Prostate gland (tissue), 2 donors: ENCODE data around the gene ITPRID1.

ENCODE experiments used
- POLR2A ChIP-seq: fragments of 450-650 bp; IDR thresholded peaks from one replicate; pipeline ENCODE4 v1.6.1; 2016; ENCODE audit warnings: antibody characterized with exemption, mild to moderate bottlenecking
- TF ChIP-seq, protein P1 (sequence below), 4 experiments: fragments of 200-600 bp in 2 of 4; fragments of 450-650 bp in 2 of 4; sonication (generic) in 2 of 4; IDR thresholded peaks; 1 replicate in 3 of 4; 2 replicates in 1 of 4; pipeline ENCODE4 v1.5.1; 2016 to 2019; ENCODE audit warnings: antibody characterized with exemption in 4 of 4, mild to moderate bottlenecking in 2 of 4, moderate library complexity in 2 of 4

DNA sequence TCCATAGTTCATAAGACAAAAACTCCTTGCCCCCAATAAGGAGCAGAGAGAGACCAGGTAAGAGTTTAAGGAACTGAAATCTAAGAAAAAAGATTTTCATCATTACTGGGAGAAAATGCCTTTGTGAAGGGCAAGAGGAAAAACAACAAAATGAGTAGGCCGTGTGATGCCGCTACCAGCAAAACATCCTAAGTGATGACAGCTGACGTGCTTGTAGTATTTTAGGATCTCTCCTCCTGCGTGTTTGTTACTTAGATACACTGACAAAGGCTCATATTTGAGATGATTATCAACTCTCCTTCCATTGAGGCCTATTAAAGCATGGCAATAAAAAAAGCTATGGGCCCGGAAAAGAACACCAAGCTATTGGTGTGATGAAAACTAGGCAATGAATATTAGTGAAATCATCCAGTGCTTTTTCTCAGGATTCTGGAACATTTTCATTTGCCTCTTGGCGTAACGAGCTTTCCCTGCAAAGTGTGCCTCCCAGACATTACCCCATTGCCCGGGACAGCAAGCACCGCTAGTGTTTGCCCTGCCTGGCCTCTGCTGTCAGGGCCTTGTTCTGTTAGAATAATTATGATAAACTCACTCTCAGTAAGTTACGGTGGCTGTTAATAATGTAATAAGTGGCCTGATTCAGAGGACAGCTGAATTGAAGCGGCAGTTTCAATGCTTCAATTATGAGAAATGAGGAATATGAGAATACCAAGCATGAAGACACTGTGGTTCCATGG is 36.8 kb upstream of the ITPRID1 start:
- TF ChIP-seq, protein P1, sequence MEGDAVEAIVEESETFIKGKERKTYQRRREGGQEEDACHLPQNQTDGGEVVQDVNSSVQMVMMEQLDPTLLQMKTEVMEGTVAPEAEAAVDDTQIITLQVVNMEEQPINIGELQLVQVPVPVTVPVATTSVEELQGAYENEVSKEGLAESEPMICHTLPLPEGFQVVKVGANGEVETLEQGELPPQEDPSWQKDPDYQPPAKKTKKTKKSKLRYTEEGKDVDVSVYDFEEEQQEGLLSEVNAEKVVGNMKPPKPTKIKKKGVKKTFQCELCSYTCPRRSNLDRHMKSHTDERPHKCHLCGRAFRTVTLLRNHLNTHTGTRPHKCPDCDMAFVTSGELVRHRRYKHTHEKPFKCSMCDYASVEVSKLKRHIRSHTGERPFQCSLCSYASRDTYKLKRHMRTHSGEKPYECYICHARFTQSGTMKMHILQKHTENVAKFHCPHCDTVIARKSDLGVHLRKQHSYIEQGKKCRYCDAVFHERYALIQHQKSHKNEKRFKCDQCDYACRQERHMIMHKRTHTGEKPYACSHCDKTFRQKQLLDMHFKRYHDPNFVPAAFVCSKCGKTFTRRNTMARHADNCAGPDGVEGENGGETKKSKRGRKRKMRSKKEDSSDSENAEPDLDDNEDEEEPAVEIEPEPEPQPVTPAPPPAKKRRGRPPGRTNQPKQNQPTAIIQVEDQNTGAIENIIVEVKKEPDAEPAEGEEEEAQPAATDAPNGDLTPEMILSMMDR (IDR thresholded peaks at IDR 0.05), result no peak
- no peak for TF ChIP-seq POLR2A
